Transverse colon (tissue), 4 donors: ENCODE results near the gene BCORL1. TPM values are rescaled to one million over a fixed set of nuclear protein-coding genes. Genes with fewer than 3 reads are reported as not detected.
A peak's percentile ranks its signal among the peaks of the same experiment; 100 is the strongest.

Source experiments
- DNase-seq: peaks from one replicate; pipeline ENCODE4 v3.0.0-alpha.2; 2019
- H3K27ac ChIP-seq, 4 donors: fragments of 200-600 bp; sonication (generic); 2 replicates each; pipeline ENCODE4 v1.5.1; 2016 to 2018; ENCODE audit warnings: inconsistent platforms in 4 of 4
- H3K27me3 ChIP-seq: fragments of 200-600 bp; sonication (generic); 2 replicates; pipeline ENCODE4 v1.5.1; 2017; ENCODE audit warnings: inconsistent platforms
- H3K36me3 ChIP-seq, 4 donors: fragments of 200-600 bp; sonication (generic); 2 replicates each; pipeline ENCODE4 v1.5.1; 2017 to 2019; ENCODE audit warnings: inconsistent platforms in 4 of 4
- H3K4me1 ChIP-seq, 4 donors: fragments of 200-600 bp; sonication (generic); 2 replicates each; pipeline ENCODE4 v1.5.1; 2017 to 2020; ENCODE audit warnings: inconsistent platforms in 4 of 4
- H3K4me3 ChIP-seq, 4 donors: fragments of 200-600 bp; sonication (generic); 1 replicate in 1 of 4; 2 replicates in 3 of 4; pipeline versions ENCODE4 v1.5.1 to v1.6.1; 2017 to 2019; ENCODE audit warnings: inconsistent platforms in 4 of 4
- H3K9me3 ChIP-seq, 2 donors: fragments of 200-600 bp; sonication (generic); 2 replicates each; pipeline ENCODE4 v1.5.1; 2017 to 2019; ENCODE audit warnings: inconsistent platforms in 2 of 2
- EP300 ChIP-seq: sonication (generic); formaldehyde crosslinking; IDR thresholded peaks from one replicate; pipeline ENCODE4 v1.6.1; 2017; ENCODE audit warnings: antibody characterized with exemption, low read depth
- POLR2A ChIP-seq: fragments of 450-650 bp; IDR thresholded peaks from one replicate; pipeline ENCODE4 v1.6.1; 2016; ENCODE audit warnings: antibody characterized with exemption, mild to moderate bottlenecking, moderate library complexity
- POLR2AphosphoS5 ChIP-seq, 3 donors: sonication (generic); formaldehyde crosslinking; IDR thresholded peaks; one replicate each; pipeline ENCODE4 v1.6.1; 2016; ENCODE audit warnings: antibody characterized with exemption in 3 of 3
- WGBS, 2 donors: methylation state at CpG; one replicate each; pipeline ENCODE4 v1.1.5; 2018; ENCODE audit warnings: low coverage in 1 of 2; 5-methylcytosine and 5-hydroxymethylcytosine counted together
- in situ Hi-C, 4 donors: fragments of 200-750 bp; cut with MboI; loops; one replicate each; pipeline versions ENCODE4 v1.15.0 to v1.15.1; 2017; ENCODE audit warnings: low sequenced_read_pairs in 3 of 4, low pct_ligation_motif_present in 1 of 4, low pct_unique_long_range_greater_than_20kb in 1 of 4
- intact Hi-C: fragments of 100-400 bp; cut with DNase I; formaldehyde crosslinking; loops from one replicate; pipeline ENCODE4 v1.15.1; 2023; ENCODE audit warnings: low total_unique reads
- total RNA-seq, 4 donors: library from RNA; depleted of rRNA; stranded (reverse); fragments of >200 nt; gene quantifications; one replicate each; pipeline ENCODE4 v1.1.0, GENCODE V29; 2016
- TF ChIP-seq, protein P1 (sequence below), 5 experiments: fragments of 200-600 bp in 3 of 5; fragments of 450-650 bp in 2 of 5; sonication (generic) in 3 of 5; IDR thresholded peaks; 1 replicate in 2 of 5; 2 replicates in 3 of 5; pipeline ENCODE4 v1.5.1; 2016 to 2017; ENCODE audit warnings: antibody characterized with exemption in 5 of 5, inconsistent platforms in 3 of 5, mild to moderate bottlenecking in 2 of 5, moderate library complexity in 1 of 5

Gene BCORL1
- total RNA-seq, 4 donors from 2014 or later = 5.6 to 11.6 (median 8.0) TPM

GRCh38 chrX:130060122-130061069 is 78.0 kb downstream of the BCORL1 start:
- H3K4me1 ChIP-seq = peaks cover 0 to 11% (median 4%) of the 10 kb centered on the region in 4 donors
- intact Hi-C loops (loop anchor here (10.0 kb wide), 1 partner anchor 146 kb away; no protein-coding TSS in a partner anchor), in situ Hi-C loops (loop anchor here in 3 of 4 donors (25.0 kb wide), 3 partner anchors 127 to 473 kb away; no protein-coding TSS in a partner anchor)
- H3K4me3 ChIP-seq = peak overlapping the region; percentile 30 to 68 (median 42)
- peak; percentile 86 for DNase-seq
- H3K27ac ChIP-seq = peak overlapping the region; percentile 62 to 86 (median 82)
- peak; percentile 21 for TF ChIP-seq POLR2A
- no peak for TF ChIP-seq EP300
- TF ChIP-seq POLR2AphosphoS5 (IDR thresholded peaks at IDR 0.05) = no peak
- TF ChIP-seq, protein P1, sequence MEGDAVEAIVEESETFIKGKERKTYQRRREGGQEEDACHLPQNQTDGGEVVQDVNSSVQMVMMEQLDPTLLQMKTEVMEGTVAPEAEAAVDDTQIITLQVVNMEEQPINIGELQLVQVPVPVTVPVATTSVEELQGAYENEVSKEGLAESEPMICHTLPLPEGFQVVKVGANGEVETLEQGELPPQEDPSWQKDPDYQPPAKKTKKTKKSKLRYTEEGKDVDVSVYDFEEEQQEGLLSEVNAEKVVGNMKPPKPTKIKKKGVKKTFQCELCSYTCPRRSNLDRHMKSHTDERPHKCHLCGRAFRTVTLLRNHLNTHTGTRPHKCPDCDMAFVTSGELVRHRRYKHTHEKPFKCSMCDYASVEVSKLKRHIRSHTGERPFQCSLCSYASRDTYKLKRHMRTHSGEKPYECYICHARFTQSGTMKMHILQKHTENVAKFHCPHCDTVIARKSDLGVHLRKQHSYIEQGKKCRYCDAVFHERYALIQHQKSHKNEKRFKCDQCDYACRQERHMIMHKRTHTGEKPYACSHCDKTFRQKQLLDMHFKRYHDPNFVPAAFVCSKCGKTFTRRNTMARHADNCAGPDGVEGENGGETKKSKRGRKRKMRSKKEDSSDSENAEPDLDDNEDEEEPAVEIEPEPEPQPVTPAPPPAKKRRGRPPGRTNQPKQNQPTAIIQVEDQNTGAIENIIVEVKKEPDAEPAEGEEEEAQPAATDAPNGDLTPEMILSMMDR (IDR thresholded peaks at IDR 0.05) = peak; percentile 77 to 95 (median 86)
- H3K36me3 ChIP-seq = no peaks in the 10 kb centered on the region
- no peaks in the 10 kb centered on the region for H3K27me3 ChIP-seq
- H3K9me3 ChIP-seq = no peaks in the 10 kb centered on the region
- 53% methylated on average over 66 of the region's 87 CpGs; no CpG with 5 or more reads in 1 of the 2 donors for WGBS, 2 donors

- Histone ChIP-seq H3K27me3 (no peaks in the 10 kb centered on the region), H3K4me3 (no peak overlapping the region), H3K4me1 (peaks cover 0 to 5% (median 3%) of the 10 kb centered on the region in 4 donors), H3K36me3 (peaks cover 0 to 19% (median 3%) of the 10 kb centered on the region in 4 donors), H3K9me3 (no peaks in the 10 kb centered on the region), H3K27ac (no peak overlapping the region)
- intact Hi-C loops (loop anchor here (10.0 kb wide), 1 partner anchor 152 kb away; no protein-coding TSS in a partner anchor), in situ Hi-C loops (loop anchor here in 3 of 4 donors (25.0 kb wide), 3 partner anchors 120 to 480 kb away; no protein-coding TSS in a partner anchor)
- DNase-seq = no peak
- 82% methylated on average over 14 of the region's 15 CpGs; no CpG with 5 or more reads in 1 of the 2 donors for WGBS, 2 donors
- TF ChIP-seq POLR2AphosphoS5 (IDR thresholded peaks at IDR 0.05) = no peak
- TF ChIP-seq EP300 = no peak
Observed at GRCh38 chrX:130066975-130067615, 84.7 kb downstream of the BCORL1 start.

DNA sequence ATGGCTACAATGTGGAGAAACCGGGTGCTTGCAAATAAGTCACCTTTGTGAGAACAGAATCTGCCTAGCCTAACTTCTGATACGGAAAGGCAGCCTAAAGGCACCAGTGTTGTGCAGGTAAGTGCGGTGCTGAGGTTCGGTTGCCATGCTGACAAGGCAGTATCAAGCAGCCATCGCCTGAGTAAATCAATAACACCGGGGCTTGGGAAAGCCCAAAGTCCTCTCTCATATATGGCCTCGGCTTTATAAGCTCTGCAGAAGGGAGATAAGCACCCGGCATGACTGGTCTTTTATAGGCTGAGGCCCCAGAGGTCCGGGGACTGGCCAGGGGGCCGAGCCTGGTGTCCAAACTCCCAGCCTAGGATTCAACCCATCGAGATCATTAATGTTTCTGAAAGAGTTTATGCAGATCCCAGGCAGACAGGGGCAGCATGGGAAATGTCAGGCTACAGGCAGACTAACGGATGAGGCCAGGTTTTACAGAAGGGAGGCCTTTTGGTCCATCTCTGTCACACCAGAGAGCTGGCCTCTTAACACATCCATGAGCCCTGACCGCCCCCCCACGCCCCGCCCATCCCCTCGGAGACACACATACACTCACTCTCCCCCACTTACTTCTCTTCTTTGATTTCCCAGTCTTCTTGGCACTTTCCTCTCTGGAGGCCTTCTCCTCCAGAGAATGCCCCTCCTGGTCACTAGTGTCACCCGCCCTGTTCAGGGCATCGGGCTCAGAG is 89.3 kb downstream of the BCORL1 start:
- Histone ChIP-seq H3K27me3 (no peaks in the 10 kb centered on the region), H3K4me1 (peaks cover 0 to 13% (median 8%) of the 10 kb centered on the region in 4 donors), H3K9me3 (no peaks in the 10 kb centered on the region), H3K36me3 (peaks cover 0 to 19% (median 3%) of the 10 kb centered on the region in 4 donors), H3K27ac (peak overlapping the region; percentile 50 to 69 (median 62)), H3K4me3 (no peak overlapping the region)
- DNase-seq = peak; percentile 70
- 48% methylated on average over 18 of the region's 18 CpGs; no CpG with 5 or more reads in 1 of the 2 donors for WGBS, 2 donors
- in situ Hi-C loops (loop anchor here in 3 of 4 donors (10.0 to 25.0 kb wide), 4 partner anchors 116 to 484 kb away; no protein-coding TSS in a partner anchor), intact Hi-C loops (no loop called here)
- TF ChIP-seq, protein P1 (IDR thresholded peaks at IDR 0.05) = no peak
- TF ChIP-seq EP300 (no peak), POLR2AphosphoS5 (IDR thresholded peaks at IDR 0.05) (no peak), POLR2A (no peak)

- Histone ChIP-seq H3K27ac (peak overlapping the region; percentile 50 to 69 (median 62)), H3K36me3 (peaks cover 0 to 14% (median 3%) of the 10 kb centered on the region in 4 donors), H3K4me1 (peaks cover 0 to 13% (median 8%) of the 10 kb centered on the region in 4 donors), H3K4me3 (no peak overlapping the region), H3K27me3 (no peaks in the 10 kb centered on the region), H3K9me3 (no peaks in the 10 kb centered on the region)
- in situ Hi-C loops = loop anchor here in 3 of 4 donors (10.0 to 25.0 kb wide), 4 partner anchors 115 to 485 kb away; no protein-coding TSS in a partner anchor
- WGBS, 2 donors = 49% methylated on average over 10 of the region's 10 CpGs; no CpG with 5 or more reads in 1 of the 2 donors
- no peak for DNase-seq
- no peak for TF ChIP-seq EP300
- TF ChIP-seq, protein P1 (IDR thresholded peaks at IDR 0.05) = no peak
- TF ChIP-seq POLR2AphosphoS5 (IDR thresholded peaks at IDR 0.05) = no peak
- no peak for TF ChIP-seq POLR2A
- intact Hi-C loops = no loop called here
Observed at GRCh38 chrX:130072345-130072740, 89.9 kb downstream of the BCORL1 start.
